Astrocyte of the hippocampus (primary cell): ENCODE data around the gene DNASE2.

ENCODE experiments used
- DNase-seq: peaks from one replicate; pipeline ENCODE4 v3.0.0; 2011; ENCODE audit warnings: low read depth, low spot score

The DNASE2 gene

GRCh38 chr19:12886651-12886968, 5.4 kb upstream of the DNASE2 start:
- DNase-seq: no peak

- no peak for DNase-seq
These were observed 4.8 kb upstream of the DNASE2 start for GRCh38 chr19:12885749-12886650.

DNA sequence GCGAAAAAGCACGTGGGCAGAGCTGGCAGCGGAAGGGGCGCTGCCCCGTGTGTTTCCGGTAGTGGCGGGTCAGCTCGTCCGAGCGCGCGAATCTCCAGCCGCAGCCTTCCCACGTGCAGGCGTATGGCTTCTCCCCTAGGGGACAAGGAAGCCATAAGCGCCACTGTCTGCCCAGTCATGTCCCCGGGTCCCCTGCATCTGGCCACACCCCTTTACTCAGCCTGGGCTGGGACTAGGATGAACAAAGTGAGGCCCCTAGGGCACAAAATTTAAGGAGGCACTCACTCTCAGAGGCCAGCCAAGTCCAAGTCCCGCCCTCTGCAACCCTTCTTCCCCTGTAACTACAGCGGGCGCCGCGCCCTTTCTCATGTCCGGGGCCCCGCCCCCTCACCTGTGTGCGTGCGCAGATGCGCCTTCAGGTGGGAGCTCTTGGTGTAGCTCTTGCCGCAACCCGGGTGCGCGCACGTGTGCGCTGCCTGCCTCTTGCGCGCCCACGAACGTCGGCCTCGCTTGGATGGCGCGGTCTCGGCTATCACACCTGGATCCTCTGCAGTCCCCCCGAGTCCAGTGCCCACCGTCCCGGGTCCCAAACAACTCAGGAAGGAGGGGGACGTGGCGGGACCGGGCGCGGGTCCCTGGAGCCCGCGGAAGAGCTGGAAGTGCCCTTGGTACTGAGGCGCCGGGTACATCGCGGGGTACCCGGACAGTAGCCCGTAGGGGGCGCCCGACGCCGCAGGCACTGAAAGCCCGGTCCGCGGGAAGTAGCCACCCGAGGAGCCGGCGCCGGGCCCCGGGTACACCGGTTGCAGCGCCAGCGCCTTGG, 3.9 kb upstream of the DNASE2 start:
- peak; percentile 69 for DNase-seq

DNA sequence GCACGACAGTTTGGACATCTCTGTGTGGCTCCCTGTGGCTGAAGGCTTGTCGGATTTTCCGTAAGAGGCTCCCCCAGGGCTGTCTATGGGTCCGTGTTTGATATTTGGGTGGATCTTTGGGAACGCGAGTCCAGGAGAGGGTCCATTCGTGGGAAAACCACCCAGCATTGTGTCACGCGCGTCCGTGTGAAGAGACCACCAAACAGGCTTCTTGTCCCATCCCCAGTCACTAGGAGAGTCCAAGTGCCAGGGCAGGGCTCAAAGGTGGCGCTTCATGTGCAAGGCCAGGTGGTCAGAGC, 3.3 kb upstream of the DNASE2 start:
- no peak for DNase-seq

- no peak for DNase-seq
These were observed 3.0 kb upstream of the DNASE2 start for GRCh38 chr19:12884202-12884601.

GRCh38 chr19:12882589-12882988, 1.3 kb upstream of the DNASE2 start:
- DNase-seq: no peak

GRCh38 chr19:12880551-12881171, 588 bp downstream of the DNASE2 start:
- DNase-seq: peak; percentile 43

DNA sequence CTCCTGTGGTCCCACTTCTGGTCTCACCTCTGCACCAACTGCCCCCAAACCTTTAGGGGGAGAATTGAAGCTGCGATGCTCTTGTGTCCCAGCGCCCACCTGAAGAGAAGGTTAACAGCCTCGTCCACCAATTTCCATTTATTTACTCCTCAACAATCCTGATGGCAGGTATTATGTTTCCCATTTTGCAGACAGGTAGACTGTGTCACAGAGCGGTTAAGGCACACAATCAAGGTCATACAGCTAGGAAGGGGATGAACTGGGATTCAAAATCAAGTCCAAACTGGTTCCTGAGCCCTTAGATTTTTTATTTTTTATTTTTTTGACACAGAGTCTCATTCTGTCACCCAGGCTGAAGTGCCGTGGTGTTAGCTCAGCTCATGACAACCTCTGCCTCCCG, 6.2 kb downstream of the DNASE2 start:
- DNase-seq: no peak

DNA sequence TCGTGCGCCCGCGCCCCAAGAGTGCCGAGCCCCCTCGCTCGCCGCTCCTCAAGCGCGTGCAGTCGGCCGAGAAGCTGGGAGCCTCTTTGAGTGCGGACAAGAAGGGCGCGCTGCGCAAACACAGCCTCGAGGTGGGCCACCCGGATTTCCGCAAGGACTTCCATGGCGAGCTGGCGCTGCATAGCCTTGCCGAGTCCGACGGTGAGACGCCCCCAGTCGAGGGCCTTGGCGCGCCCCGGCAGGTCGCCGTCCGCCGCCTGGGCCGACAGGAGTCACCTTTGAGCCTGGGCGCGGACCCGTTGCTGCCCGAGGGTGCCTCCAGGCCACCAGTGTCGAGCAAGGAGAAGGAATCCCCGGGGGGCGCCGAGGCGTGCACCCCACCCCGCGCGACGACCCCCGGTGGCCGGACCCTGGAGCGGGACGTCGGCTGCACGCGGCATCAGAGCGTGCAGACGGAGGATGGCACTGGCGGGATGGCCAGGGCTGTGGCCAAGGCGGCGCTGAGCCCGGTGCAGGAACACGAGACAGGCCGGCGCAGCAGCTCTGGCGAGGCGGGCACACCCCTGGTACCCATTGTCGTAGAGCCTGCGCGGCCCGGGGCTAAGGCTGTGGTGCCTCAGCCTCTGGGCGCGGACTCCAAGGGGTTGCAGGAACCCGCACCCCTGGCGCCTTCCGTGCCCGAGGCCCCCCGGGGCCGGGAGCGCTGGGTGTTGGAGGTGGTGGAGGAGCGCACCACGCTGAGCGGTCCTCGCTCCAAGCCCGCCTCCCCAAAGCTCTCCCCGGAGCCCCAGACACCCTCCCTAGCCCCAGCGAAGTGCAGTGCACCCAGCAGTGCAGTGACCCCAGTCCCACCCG, 7.1 kb downstream of the DNASE2 start:
- no peak for DNase-seq

DNA sequence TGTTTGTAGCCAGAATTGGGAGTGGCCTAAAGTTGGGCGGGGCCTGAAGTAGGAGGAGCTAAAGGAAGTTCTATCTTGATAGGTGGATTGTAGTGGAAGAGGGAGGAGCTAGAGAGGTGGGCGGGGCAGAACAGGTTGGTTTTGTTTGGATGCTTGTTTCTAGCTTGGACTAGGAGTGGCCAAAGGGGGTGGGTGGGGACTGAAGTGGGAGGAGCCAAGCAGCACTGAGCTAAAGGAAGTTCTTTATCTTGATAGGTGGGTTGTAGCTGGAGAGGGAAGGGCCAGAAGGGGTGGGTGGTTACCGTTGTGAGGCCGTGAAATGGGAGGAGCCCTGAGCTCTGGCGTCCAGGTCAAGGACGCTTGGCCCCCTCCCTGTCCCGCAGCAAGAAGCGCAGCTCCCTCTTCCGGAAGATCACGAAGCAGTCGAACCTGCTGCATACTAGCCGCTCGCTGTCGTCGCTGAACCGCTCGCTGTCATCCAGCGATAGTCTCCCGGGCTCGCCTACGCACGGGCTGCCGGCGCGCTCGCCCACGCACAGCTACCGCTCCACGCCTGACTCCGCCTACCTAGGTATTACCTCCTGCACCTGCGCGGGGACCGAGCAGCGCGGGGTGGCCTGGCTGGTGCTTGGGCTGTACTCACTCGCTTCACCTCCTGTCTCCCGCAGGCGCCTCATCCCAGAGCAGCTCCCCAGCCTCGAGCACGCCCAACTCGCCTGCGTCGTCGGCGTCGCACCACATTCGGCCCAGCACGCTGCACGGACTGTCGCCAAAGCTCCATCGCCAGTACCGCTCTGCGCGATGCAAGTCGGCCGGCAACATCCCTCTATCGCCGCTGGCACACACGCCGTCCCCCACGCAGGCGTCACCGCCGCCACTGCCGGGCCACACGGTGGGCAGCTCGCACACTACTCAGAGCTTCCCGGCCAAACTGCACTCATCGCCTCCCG, 8.0 kb downstream of the DNASE2 start:
- DNase-seq: no peak

- DNase-seq: no peak
These were observed 9.0 kb downstream of the DNASE2 start for GRCh38 chr19:12872255-12872654.

- no peak for DNase-seq
These were observed 9.6 kb downstream of the DNASE2 start for GRCh38 chr19:12871681-12872080.

GRCh38 chr19:12868540-12869112, 12.6 kb downstream of the DNASE2 start:
- no peak for DNase-seq

GRCh38 chr19:12867120-12868099, 13.8 kb downstream of the DNASE2 start:
- DNase-seq: peak; percentile 83

DNA sequence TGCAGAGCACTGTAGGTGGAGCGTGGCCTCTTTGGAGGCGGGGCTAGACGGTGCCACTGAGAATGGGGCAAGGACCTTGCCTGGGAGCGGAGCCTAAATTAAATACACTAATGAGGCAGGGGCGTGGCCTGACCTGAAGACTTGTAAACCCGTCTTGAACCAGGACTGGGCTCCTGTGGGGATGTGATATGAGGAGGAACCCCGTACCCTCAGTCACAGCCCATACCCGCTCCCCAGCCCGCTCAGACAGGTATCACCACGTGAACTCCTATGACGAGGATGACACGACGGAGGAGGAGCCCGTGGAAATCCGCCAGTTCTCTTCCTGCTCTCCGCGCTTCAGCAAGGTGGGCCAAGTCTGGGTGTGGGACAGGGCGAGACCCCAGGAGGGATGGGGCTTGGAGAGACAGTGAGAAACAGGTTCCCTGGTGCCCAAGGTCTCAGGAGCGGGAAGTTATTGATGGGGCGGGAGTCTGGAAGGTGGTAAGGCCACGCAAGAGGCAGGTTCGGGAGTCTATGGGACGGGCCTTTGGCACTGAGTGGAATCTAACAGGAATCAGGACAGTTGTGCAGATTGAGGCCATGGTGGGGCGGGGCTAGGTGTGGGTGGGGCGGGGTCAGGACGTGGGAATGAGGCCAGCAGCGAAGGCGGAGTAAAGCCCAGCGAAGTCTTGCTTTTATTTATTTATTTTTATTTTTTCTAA, 14.7 kb downstream of the DNASE2 start:
- DNase-seq: no peak

GRCh38 chr19:12865746-12866415, 15.4 kb downstream of the DNASE2 start:
- no peak for DNase-seq
